Mammary epithelial cell (primary cell): ENCODE measurements around the gene ACAA1.

ENCODE experiments used
- EZH2 ChIP-seq: IDR thresholded peaks from 2 replicates; pipeline ENCODE4 v1.6.1; 2012; ENCODE audit warnings: low read length, inconsistent platforms, borderline replicate concordance
- TF ChIP-seq, protein P1 (sequence below), 2 donors: IDR thresholded peaks in 1 of 2; conservative IDR thresholded peaks in 1 of 2; 2 replicates each; pipeline ENCODE4 v1.5.1; 2011 to 2012; ENCODE audit warnings: inconsistent platforms in 2 of 2, low read length in 2 of 2, mild to moderate bottlenecking in 2 of 2, control low read depth in 1 of 2, low read depth in 1 of 2; ENCODE audit not compliant: insufficient read depth in 1 of 2; ENCODE audit errors: extremely low read depth in 1 of 2

- TF ChIP-seq, protein P1, sequence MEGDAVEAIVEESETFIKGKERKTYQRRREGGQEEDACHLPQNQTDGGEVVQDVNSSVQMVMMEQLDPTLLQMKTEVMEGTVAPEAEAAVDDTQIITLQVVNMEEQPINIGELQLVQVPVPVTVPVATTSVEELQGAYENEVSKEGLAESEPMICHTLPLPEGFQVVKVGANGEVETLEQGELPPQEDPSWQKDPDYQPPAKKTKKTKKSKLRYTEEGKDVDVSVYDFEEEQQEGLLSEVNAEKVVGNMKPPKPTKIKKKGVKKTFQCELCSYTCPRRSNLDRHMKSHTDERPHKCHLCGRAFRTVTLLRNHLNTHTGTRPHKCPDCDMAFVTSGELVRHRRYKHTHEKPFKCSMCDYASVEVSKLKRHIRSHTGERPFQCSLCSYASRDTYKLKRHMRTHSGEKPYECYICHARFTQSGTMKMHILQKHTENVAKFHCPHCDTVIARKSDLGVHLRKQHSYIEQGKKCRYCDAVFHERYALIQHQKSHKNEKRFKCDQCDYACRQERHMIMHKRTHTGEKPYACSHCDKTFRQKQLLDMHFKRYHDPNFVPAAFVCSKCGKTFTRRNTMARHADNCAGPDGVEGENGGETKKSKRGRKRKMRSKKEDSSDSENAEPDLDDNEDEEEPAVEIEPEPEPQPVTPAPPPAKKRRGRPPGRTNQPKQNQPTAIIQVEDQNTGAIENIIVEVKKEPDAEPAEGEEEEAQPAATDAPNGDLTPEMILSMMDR (conservative IDR thresholded peaks at IDR 0.05 in 1 of 2, IDR thresholded peaks at IDR 0.05 in 1 of 2; ENCODE audit: extremely low read depth in 1 of 2, insufficient read depth in 1 of 2, low read depth in 1 of 2, low read length in 2 of 2) = no peak
- no peak for TF ChIP-seq EZH2
Measured at GRCh38 chr3:38088126-38089078, 48.5 kb downstream of the ACAA1 start.
